ENCODE measurements around the gene RAB44. TPM values are rescaled to one million over a fixed set of nuclear protein-coding genes. Genes with fewer than 3 reads are reported as not detected.

The RAB44 gene
- total RNA-seq, 5 donors from 2014 or later (not counting 1 experiment from before 2014, with no cell fraction given) = 0.06 to 0.35 (median 0.09) TPM; not detected in 1

DNA sequence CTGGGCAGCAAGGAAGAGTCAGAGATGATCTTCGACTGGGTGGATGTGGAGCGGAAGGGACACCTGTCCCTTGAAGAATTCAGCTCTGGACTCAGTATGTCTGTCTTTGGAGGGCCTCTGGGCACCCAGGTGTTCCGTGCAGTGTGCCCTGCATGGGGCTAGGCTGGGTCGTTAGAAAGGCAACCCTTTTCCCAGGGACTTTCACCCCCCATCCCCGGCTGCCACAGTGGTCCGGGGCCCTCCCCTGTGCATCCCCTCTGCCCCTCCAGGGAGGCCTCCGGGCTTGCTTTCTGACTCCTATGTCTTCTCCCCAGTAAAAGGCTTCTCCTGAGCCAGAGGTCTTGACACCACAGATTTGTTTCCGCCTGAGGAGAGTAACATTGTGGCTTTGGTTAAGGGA, 16.2 kb downstream of the RAB44 start:
- Histone ChIP-seq H3K4me3 (ENCODE audit: control insufficient read depth in 1 of 2, extremely low read depth in 1 of 2, low read length in 1 of 2) (no peak overlapping the region), H3K4me1 (ENCODE audit: control insufficient read depth in 1 of 2, extremely low read depth in 1 of 2, insufficient read depth in 2 of 2, low read length in 2 of 2) (no peaks in the 10 kb centered on the region), H3K27ac (ENCODE audit: low read length) (no peak overlapping the region), H3K36me3 (ENCODE audit: control insufficient read depth in 2 of 2, extremely low read depth in 1 of 2, insufficient read depth in 1 of 2, low read length in 1 of 2) (no peaks in the 10 kb centered on the region), H3K27me3 (replicated peaks in 1 of 2; ENCODE audit: control insufficient read depth in 2 of 2, extremely low read depth in 1 of 2, insufficient read depth in 2 of 2, low read length in 1 of 2) (peaks cover 0 to 24% of the 10 kb centered on the region in 2 experiments), H3K9me3 (no peaks in the 10 kb centered on the region)
- ATAC-seq (replicated peaks in 1 of 4) (no peak), DNase-seq (no peak)
- no peaks in the 10 kb centered on the region for H3K4me1 Mint-ChIP-seq
- no peak overlapping the region for H3K27ac Mint-ChIP-seq
- POLR2A ChIA-PET = no interaction called here
- no peak overlapping the region for H3K4me3 Mint-ChIP-seq
- CTCF ChIA-PET = no interaction called here
- no peaks in the 10 kb centered on the region for H3K36me3 Mint-ChIP-seq
- H3K9me3 Mint-ChIP-seq = no peaks in the 10 kb centered on the region
- WGBS (ENCODE audit: insufficient coverage) = 87% methylated on average over 6 of the region's 8 CpGs
- no peaks in the 10 kb centered on the region for H3K27me3 Mint-ChIP-seq

DNA sequence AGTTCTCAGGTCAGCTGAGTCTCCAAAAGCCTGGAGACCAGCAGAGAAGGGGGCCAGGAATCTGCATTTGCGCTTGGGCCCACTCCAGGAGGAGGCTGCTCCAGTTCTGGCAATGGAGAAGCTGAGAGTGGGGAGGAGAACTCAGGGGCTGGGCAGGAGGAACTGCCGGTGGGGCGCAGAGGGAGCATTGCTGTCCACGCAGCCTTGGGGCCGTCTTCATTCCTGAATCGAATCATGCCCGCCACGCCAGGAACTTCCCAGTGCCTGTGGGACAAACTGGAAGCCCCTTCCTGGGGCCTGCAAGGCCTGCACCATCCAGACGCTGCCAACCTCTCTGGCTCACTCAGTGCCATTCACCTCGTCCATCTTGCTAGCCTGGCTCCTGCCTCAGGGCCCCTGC, 16.9 kb downstream of the RAB44 start:
- 83% methylated on average over 10 of the region's 10 CpGs for WGBS (ENCODE audit: insufficient coverage)
- Mint-ChIP-seq H3K36me3 (no peaks in the 10 kb centered on the region), H3K27me3 (no peaks in the 10 kb centered on the region), H3K4me1 (peaks cover 0 to 4% (median 0%) of the 10 kb centered on the region in 3 donors), H3K27ac (no peak overlapping the region), H3K4me3 (no peak overlapping the region), H3K9me3 (no peaks in the 10 kb centered on the region)
- ChIA-PET POLR2A (no interaction called here), CTCF (no interaction called here)
- Histone ChIP-seq H3K9me3 (no peaks in the 10 kb centered on the region), H3K4me3 (ENCODE audit: control insufficient read depth in 1 of 2, extremely low read depth in 1 of 2, low read length in 1 of 2) (no peak overlapping the region), H3K27me3 (replicated peaks in 1 of 2; ENCODE audit: control insufficient read depth in 2 of 2, extremely low read depth in 1 of 2, insufficient read depth in 2 of 2, low read length in 1 of 2) (peaks cover 0 to 24% of the 10 kb centered on the region in 2 experiments), H3K27ac (ENCODE audit: low read length) (no peak overlapping the region), H3K36me3 (ENCODE audit: control insufficient read depth in 2 of 2, extremely low read depth in 1 of 2, insufficient read depth in 1 of 2, low read length in 1 of 2) (no peaks in the 10 kb centered on the region), H3K4me1 (ENCODE audit: control insufficient read depth in 1 of 2, extremely low read depth in 1 of 2, insufficient read depth in 2 of 2, low read length in 2 of 2) (no peaks in the 10 kb centered on the region)
- DNase-seq (no peak), ATAC-seq (replicated peaks in 1 of 4) (no peak)

DNA sequence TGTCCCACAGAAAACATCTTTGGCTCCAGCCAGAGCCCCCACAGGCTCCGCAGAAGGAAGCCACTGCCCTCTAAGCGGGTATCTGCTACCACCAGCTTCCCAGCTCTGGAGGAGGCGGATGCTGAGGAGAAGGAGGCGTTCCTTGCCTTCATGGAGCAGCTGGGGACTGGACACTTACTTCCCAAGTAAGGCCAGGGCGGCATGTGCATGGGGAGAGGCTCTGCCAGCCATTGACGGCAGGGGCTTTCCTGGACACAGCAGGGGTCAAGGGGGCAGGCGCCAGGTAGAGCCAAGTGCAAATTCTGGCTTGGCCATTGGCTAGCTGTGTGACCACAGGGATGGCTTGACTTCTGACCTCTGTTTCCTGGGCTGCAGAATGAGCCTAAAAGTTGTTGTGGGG, 17.8 kb downstream of the RAB44 start:
- Histone ChIP-seq H3K27ac (ENCODE audit: low read length) (no peak overlapping the region), H3K4me3 (ENCODE audit: control insufficient read depth in 1 of 2, extremely low read depth in 1 of 2, low read length in 1 of 2) (no peak overlapping the region), H3K4me1 (ENCODE audit: control insufficient read depth in 1 of 2, extremely low read depth in 1 of 2, insufficient read depth in 2 of 2, low read length in 2 of 2) (no peaks in the 10 kb centered on the region), H3K36me3 (ENCODE audit: control insufficient read depth in 2 of 2, extremely low read depth in 1 of 2, insufficient read depth in 1 of 2, low read length in 1 of 2) (no peaks in the 10 kb centered on the region), H3K27me3 (replicated peaks in 1 of 2; ENCODE audit: control insufficient read depth in 2 of 2, extremely low read depth in 1 of 2, insufficient read depth in 2 of 2, low read length in 1 of 2) (peaks cover 0 to 26% of the 10 kb centered on the region in 2 experiments), H3K9me3 (no peaks in the 10 kb centered on the region)
- Mint-ChIP-seq H3K27ac (no peak overlapping the region), H3K4me3 (no peak overlapping the region), H3K36me3 (no peaks in the 10 kb centered on the region), H3K4me1 (peaks cover 0 to 6% (median 2%) of the 10 kb centered on the region in 3 donors), H3K9me3 (no peaks in the 10 kb centered on the region), H3K27me3 (no peaks in the 10 kb centered on the region)
- WGBS (ENCODE audit: insufficient coverage) = 83% methylated on average over 7 of the region's 7 CpGs
- DNase-seq (no peak), ATAC-seq (replicated peaks in 1 of 4) (no peak)
- ChIA-PET POLR2A (no interaction called here), CTCF (no interaction called here)

DNA sequence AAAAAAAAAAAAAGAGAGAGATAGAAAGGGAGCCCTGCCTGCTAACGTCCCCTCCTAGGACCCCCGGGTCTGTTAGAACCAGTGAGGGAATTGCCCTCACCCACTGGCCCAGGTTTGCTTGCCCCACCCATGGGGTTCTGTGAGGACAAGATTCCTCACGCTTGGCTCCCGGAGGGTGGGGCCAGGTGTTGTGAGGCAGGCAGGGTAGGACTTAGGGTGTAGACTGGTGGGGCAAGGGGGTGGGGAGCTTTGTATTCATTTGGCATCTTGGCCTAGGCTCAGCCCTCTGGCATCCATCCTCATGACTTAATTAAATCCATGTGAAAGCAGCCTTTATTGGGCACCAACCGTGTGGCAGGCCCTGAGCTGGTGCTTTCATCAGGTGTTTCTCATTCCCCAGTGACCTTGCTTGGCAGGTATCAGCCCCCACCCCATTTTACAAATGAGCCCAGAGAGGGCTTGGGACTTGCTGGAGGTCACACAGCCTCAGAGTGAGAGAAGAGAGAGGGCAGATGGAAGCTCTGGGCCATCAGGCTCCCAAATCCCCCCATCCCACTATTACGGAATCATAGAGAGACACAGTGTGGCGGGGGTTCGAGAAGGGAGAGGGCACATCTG, 19.0 kb downstream of the RAB44 start:
- H3K27me3 ChIP-seq (replicated peaks in 1 of 2; ENCODE audit: control insufficient read depth in 2 of 2, extremely low read depth in 1 of 2, insufficient read depth in 2 of 2, low read length in 1 of 2) = peaks cover 0 to 26% of the 10 kb centered on the region in 2 experiments
- H3K27ac ChIP-seq (ENCODE audit: low read length) = no peak overlapping the region
- Mint-ChIP-seq H3K9me3 (no peaks in the 10 kb centered on the region), H3K27ac (no peak overlapping the region), H3K4me3 (no peak overlapping the region), H3K27me3 (no peaks in the 10 kb centered on the region), H3K36me3 (no peaks in the 10 kb centered on the region), H3K4me1 (peaks cover 0 to 6% (median 2%) of the 10 kb centered on the region in 3 donors)
- no peaks in the 10 kb centered on the region for H3K9me3 ChIP-seq
- no peak for ATAC-seq (replicated peaks in 1 of 4)
- 86% methylated on average over 4 of the region's 8 CpGs for WGBS (ENCODE audit: insufficient coverage)
- ChIA-PET CTCF (no interaction called here), POLR2A (interaction anchor here in 1 of 2 donors (0.9 kb wide), 1 partner anchor 36 kb away, joined by 3 read pairs; no protein-coding TSS in a partner anchor)
- no peak for DNase-seq
- H3K4me3 ChIP-seq (ENCODE audit: control insufficient read depth in 1 of 2, extremely low read depth in 1 of 2, low read length in 1 of 2) = no peak overlapping the region
- H3K36me3 ChIP-seq (ENCODE audit: control insufficient read depth in 2 of 2, extremely low read depth in 1 of 2, insufficient read depth in 1 of 2, low read length in 1 of 2) = no peaks in the 10 kb centered on the region
- H3K4me1 ChIP-seq (ENCODE audit: control insufficient read depth in 1 of 2, extremely low read depth in 1 of 2, insufficient read depth in 2 of 2, low read length in 2 of 2) = no peaks in the 10 kb centered on the region

DNA sequence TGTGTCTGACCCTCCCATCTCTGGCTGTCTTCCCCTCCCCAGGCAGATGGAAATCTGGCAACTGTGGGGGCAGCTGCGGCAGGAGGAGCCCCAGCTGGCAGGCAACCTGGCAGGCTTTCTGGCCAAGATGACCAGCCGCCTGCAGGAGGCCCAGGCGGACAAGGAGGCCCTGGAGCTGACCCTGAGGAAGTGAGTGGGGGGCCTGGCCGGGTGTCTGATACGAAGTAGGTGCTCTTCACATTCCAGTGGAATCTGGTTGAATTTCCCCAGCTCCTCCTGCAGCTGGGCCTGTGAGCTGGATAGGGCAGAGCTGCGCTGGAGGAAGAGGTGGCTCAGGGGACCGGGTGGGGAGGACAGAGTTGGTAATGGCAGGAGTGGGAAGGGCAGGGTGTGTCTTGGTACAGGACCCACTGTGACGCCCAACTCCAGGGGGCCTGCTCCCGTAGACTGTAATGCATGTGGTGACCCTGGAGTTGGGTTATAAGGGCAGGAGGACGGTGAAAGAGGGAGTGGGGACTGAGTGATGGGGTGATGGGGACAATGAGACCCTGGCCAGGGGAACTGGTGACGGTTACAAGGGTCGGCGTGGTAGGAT, 19.7 kb downstream of the RAB44 start:
- H3K4me1 Mint-ChIP-seq = peaks cover 0 to 6% (median 2%) of the 10 kb centered on the region in 3 donors
- CTCF ChIA-PET = no interaction called here
- no peak overlapping the region for H3K4me3 Mint-ChIP-seq
- no peak overlapping the region for H3K27ac ChIP-seq (ENCODE audit: low read length)
- H3K27me3 ChIP-seq (replicated peaks in 1 of 2; ENCODE audit: control insufficient read depth in 2 of 2, extremely low read depth in 1 of 2, insufficient read depth in 2 of 2, low read length in 1 of 2) = peaks cover 0 to 26% of the 10 kb centered on the region in 2 experiments
- H3K27me3 Mint-ChIP-seq = no peaks in the 10 kb centered on the region
- DNase-seq = no peak
- no peaks in the 10 kb centered on the region for H3K36me3 Mint-ChIP-seq
- H3K9me3 ChIP-seq = no peaks in the 10 kb centered on the region
- POLR2A ChIA-PET = interaction anchor here in 1 of 2 donors (0.9 kb wide), 1 partner anchor 35 kb away, joined by 3 read pairs; no protein-coding TSS in a partner anchor
- ATAC-seq (replicated peaks in 1 of 4) = no peak
- no peak overlapping the region for H3K27ac Mint-ChIP-seq
- H3K4me3 ChIP-seq (ENCODE audit: control insufficient read depth in 1 of 2, extremely low read depth in 1 of 2, low read length in 1 of 2) = no peak overlapping the region
- 77% methylated on average over 12 of the region's 13 CpGs for WGBS (ENCODE audit: insufficient coverage)
- no peaks in the 10 kb centered on the region for H3K36me3 ChIP-seq (ENCODE audit: control insufficient read depth in 2 of 2, extremely low read depth in 1 of 2, insufficient read depth in 1 of 2, low read length in 1 of 2)
- no peaks in the 10 kb centered on the region for H3K9me3 Mint-ChIP-seq
- H3K4me1 ChIP-seq (ENCODE audit: control insufficient read depth in 1 of 2, extremely low read depth in 1 of 2, insufficient read depth in 2 of 2, low read length in 2 of 2) = no peaks in the 10 kb centered on the region

DNA sequence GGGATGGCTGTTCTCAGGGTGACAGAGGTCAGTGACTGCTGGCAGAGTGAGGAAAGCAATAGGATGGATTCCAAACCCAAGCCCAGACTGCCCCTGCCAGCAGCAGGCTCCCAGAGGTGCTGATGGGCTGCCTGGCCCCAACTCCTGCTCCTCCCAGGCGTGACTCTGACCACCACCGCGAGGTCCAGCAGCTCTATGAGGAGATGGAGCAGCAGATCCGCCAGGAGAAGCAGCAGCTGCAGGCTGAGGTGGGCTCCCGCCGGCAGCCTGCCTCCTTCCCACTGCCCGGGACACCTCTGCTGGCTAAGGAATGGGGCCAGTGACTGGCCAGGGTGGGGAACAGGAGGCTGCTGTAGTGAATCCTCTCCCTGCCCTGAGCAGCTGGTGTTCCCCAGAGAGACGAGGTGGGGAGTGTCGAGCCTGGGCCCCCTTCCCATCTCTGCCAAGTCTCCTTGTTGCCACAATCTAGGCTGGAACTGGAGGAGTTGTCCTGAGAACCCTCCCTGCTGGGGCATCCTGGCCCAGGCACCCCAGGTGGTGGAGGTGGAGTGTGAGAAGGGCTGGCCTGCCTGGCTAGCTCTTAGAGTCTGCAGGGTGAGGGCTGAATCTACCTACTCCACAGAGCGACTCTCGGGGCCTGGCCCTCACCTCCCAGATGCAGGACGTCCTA, 20.4 kb downstream of the RAB44 start:
- no peaks in the 10 kb centered on the region for H3K9me3 Mint-ChIP-seq
- ChIA-PET CTCF (no interaction called here), POLR2A (no interaction called here)
- Histone ChIP-seq H3K4me3 (ENCODE audit: control insufficient read depth in 1 of 2, extremely low read depth in 1 of 2, low read length in 1 of 2) (no peak overlapping the region), H3K9me3 (no peaks in the 10 kb centered on the region), H3K27me3 (replicated peaks in 1 of 2; ENCODE audit: control insufficient read depth in 2 of 2, extremely low read depth in 1 of 2, insufficient read depth in 2 of 2, low read length in 1 of 2) (peaks cover 0 to 26% of the 10 kb centered on the region in 2 experiments), H3K36me3 (ENCODE audit: control insufficient read depth in 2 of 2, extremely low read depth in 1 of 2, insufficient read depth in 1 of 2, low read length in 1 of 2) (no peaks in the 10 kb centered on the region), H3K4me1 (ENCODE audit: control insufficient read depth in 1 of 2, extremely low read depth in 1 of 2, insufficient read depth in 2 of 2, low read length in 2 of 2) (no peaks in the 10 kb centered on the region), H3K27ac (ENCODE audit: low read length) (no peak overlapping the region)
- H3K36me3 Mint-ChIP-seq = no peaks in the 10 kb centered on the region
- H3K27me3 Mint-ChIP-seq = no peaks in the 10 kb centered on the region
- ATAC-seq (replicated peaks in 1 of 4) = no peak
- DNase-seq = no peak
- no peak overlapping the region for H3K27ac Mint-ChIP-seq
- H3K4me1 Mint-ChIP-seq = peaks cover 0 to 6% (median 2%) of the 10 kb centered on the region in 3 donors
- H3K4me3 Mint-ChIP-seq = no peak overlapping the region
- WGBS (ENCODE audit: insufficient coverage) = 86% methylated on average over 7 of the region's 12 CpGs
